HUES48 (cell line): ENCODE data around the gene STK32C.

ENCODE experiments used
- H3K27ac ChIP-seq: one replicate; pipeline ENCODE4 v1.7.0; 2013; ENCODE audit warnings: low read depth, low read length, inconsistent platforms
- H3K27me3 ChIP-seq: 2 replicates; pipeline ENCODE4 v1.6.1; 2013; ENCODE audit warnings: mild to moderate bottlenecking, low read length; ENCODE audit not compliant: control insufficient read depth, insufficient read depth
- H3K36me3 ChIP-seq: 2 replicates; pipeline ENCODE4 v1.6.1; 2013; ENCODE audit warnings: low read length; ENCODE audit not compliant: control insufficient read depth, insufficient read depth
- H3K4me1 ChIP-seq: 2 replicates; pipeline ENCODE4 v1.6.1; 2013; ENCODE audit warnings: mild to moderate bottlenecking, low read length; ENCODE audit not compliant: control insufficient read depth, insufficient read depth
- H3K4me3 ChIP-seq: 2 replicates; pipeline ENCODE4 v1.5.1; 2013; ENCODE audit warnings: mild to moderate bottlenecking, low read depth, low read length
- H3K9ac ChIP-seq: 2 replicates; pipeline ENCODE4 v1.6.1; 2013; ENCODE audit warnings: mild to moderate bottlenecking, low read depth, low read length, moderate library complexity
- H3K9me3 ChIP-seq: 2 replicates; pipeline ENCODE4 v1.6.1; 2013; ENCODE audit warnings: low read length; ENCODE audit not compliant: control insufficient read depth, insufficient read depth

The STK32C gene

GRCh38 chr10:132172091-132173066 is 135.4 kb downstream of the STK32C start:
- no peaks in the 10 kb centered on the region for H3K9me3 ChIP-seq
- H3K27ac ChIP-seq = no peak overlapping the region

GRCh38 chr10:132170561-132171361 is 137.0 kb downstream of the STK32C start:
- Histone ChIP-seq H3K27me3 (peaks cover 6% of the 10 kb centered on the region; the same call in 1 of the 2 replicates), H3K9ac (no peak overlapping the region), H3K4me3 (no peak overlapping the region), H3K4me1 (peaks cover 2% of the 10 kb centered on the region; the same call in 1 of the 2 replicates), H3K36me3 (no peaks in the 10 kb centered on the region), H3K27ac (no peak overlapping the region), H3K9me3 (no peaks in the 10 kb centered on the region)

More at GRCh38 chr10:132172091-132173066, 135.4 kb downstream of the STK32C start:
- no peak overlapping the region for H3K9ac ChIP-seq
- H3K27me3 ChIP-seq = peaks cover 18% of the 10 kb centered on the region
- no peaks in the 10 kb centered on the region for H3K36me3 ChIP-seq
- no peak overlapping the region for H3K4me3 ChIP-seq
- peaks cover 8% of the 10 kb centered on the region; the same call in 1 of the 2 replicates for H3K4me1 ChIP-seq

- Histone ChIP-seq H3K4me3 (no peak overlapping the region), H3K9me3 (no peaks in the 10 kb centered on the region), H3K9ac (no peak overlapping the region), H3K27me3 (no peaks in the 10 kb centered on the region), H3K4me1 (no peaks in the 10 kb centered on the region), H3K27ac (no peak overlapping the region), H3K36me3 (no peaks in the 10 kb centered on the region)
These were observed 137.8 kb downstream of the STK32C start for GRCh38 chr10:132169766-132170560.

- Histone ChIP-seq H3K9me3 (no peaks in the 10 kb centered on the region), H3K9ac (no peak overlapping the region), H3K4me3 (no peak overlapping the region), H3K27me3 (no peaks in the 10 kb centered on the region), H3K27ac (no peak overlapping the region), H3K4me1 (no peaks in the 10 kb centered on the region), H3K36me3 (no peaks in the 10 kb centered on the region)
These were observed 138.6 kb downstream of the STK32C start for GRCh38 chr10:132169031-132169765.

- Histone ChIP-seq H3K27ac (no peak overlapping the region), H3K9me3 (no peaks in the 10 kb centered on the region), H3K4me3 (no peak overlapping the region), H3K9ac (no peak overlapping the region), H3K4me1 (peaks cover 3% of the 10 kb centered on the region; the same call in 1 of the 2 replicates), H3K27me3 (no peaks in the 10 kb centered on the region), H3K36me3 (no peaks in the 10 kb centered on the region)
These were observed 139.1 kb downstream of the STK32C start for GRCh38 chr10:132168571-132169030.

- Histone ChIP-seq H3K27me3 (no peaks in the 10 kb centered on the region), H3K9me3 (no peaks in the 10 kb centered on the region), H3K4me3 (no peak overlapping the region), H3K9ac (no peak overlapping the region), H3K36me3 (no peaks in the 10 kb centered on the region), H3K27ac (no peak overlapping the region), H3K4me1 (peaks cover 7% of the 10 kb centered on the region; the same call in 1 of the 2 replicates)
These were observed 139.8 kb downstream of the STK32C start for GRCh38 chr10:132167976-132168375.

- Histone ChIP-seq H3K36me3 (no peaks in the 10 kb centered on the region), H3K4me3 (no peak overlapping the region), H3K27me3 (no peaks in the 10 kb centered on the region), H3K9ac (no peak overlapping the region), H3K27ac (no peak overlapping the region), H3K9me3 (no peaks in the 10 kb centered on the region), H3K4me1 (peaks cover 10% of the 10 kb centered on the region; the same call in 1 of the 2 replicates)
These were observed 140.6 kb downstream of the STK32C start for GRCh38 chr10:132167041-132167674.

GRCh38 chr10:132166216-132166950 is 141.4 kb downstream of the STK32C start:
- H3K27ac ChIP-seq = no peak overlapping the region
- H3K4me1 ChIP-seq = peaks cover 10% of the 10 kb centered on the region; the same call in 1 of the 2 replicates
- H3K4me3 ChIP-seq = no peak overlapping the region
- H3K36me3 ChIP-seq = no peaks in the 10 kb centered on the region
- H3K27me3 ChIP-seq = no peaks in the 10 kb centered on the region
- H3K9ac ChIP-seq = no peak overlapping the region
- no peaks in the 10 kb centered on the region for H3K9me3 ChIP-seq

- H3K36me3 ChIP-seq = no peaks in the 10 kb centered on the region
- H3K27me3 ChIP-seq = no peaks in the 10 kb centered on the region
- H3K4me1 ChIP-seq = peaks cover 10% of the 10 kb centered on the region; the same call in 1 of the 2 replicates
- no peak overlapping the region for H3K4me3 ChIP-seq
- no peak overlapping the region for H3K27ac ChIP-seq
- H3K9ac ChIP-seq = no peak overlapping the region
- no peaks in the 10 kb centered on the region for H3K9me3 ChIP-seq
These were observed 142.3 kb downstream of the STK32C start for GRCh38 chr10:132165416-132165980.
